NCI-H2227 (cell line): Measurements from ENCODE around the gene RBM8A.
"Not testable (repeated sequence)": the region's sequence is repeated elsewhere in the genome, so short reads cannot be mapped to it uniquely, and the experiment has no call there.

Experiments
- DNase-seq: peaks from one replicate; lab custom pipeline; 2025; ENCODE audit not compliant: unreplicated experiment; lab: John Stamatoyannopoulos, UW

The RBM8A gene

GRCh38 chr1:145956781-145957442 lies 29.6 kb upstream of the RBM8A start:
- no peak for DNase-seq

GRCh38 chr1:145956361-145956760 lies 29.1 kb upstream of the RBM8A start:
- DNase-seq: no peak

GRCh38 chr1:145955436-145955835 lies 28.2 kb upstream of the RBM8A start:
- no peak for DNase-seq

- no peak for DNase-seq
Observed at GRCh38 chr1:145953861-145954260, 26.6 kb upstream of the RBM8A start.

GRCh38 chr1:145952903-145953302 lies 25.6 kb upstream of the RBM8A start:
- DNase-seq: no peak

GRCh38 chr1:145951526-145951925 lies 24.2 kb upstream of the RBM8A start:
- DNase-seq: no peak

- DNase-seq: no peak
Observed at GRCh38 chr1:145949219-145949618, 21.9 kb upstream of the RBM8A start.

- DNase-seq: no peak
Observed at GRCh38 chr1:145947551-145947950, 20.3 kb upstream of the RBM8A start.

GRCh38 chr1:145946477-145946986 lies 19.2 kb upstream of the RBM8A start:
- no peak for DNase-seq

GRCh38 chr1:145944532-145944931 lies 17.2 kb upstream of the RBM8A start:
- no peak for DNase-seq

- no peak for DNase-seq
Observed at GRCh38 chr1:145942871-145943270, 15.6 kb upstream of the RBM8A start.

GRCh38 chr1:145942405-145942804 lies 15.1 kb upstream of the RBM8A start:
- no peak for DNase-seq

GRCh38 chr1:145937436-145937835 lies 10.2 kb upstream of the RBM8A start:
- DNase-seq: no peak

- no peak for DNase-seq
Observed at GRCh38 chr1:145936247-145936646, 9.0 kb upstream of the RBM8A start.

GRCh38 chr1:145935708-145936107 lies 8.4 kb upstream of the RBM8A start:
- no peak for DNase-seq

GRCh38 chr1:145932522-145933009 lies 5.3 kb upstream of the RBM8A start:
- DNase-seq: not testable (repeated sequence)

GRCh38 chr1:145927916-145928643 lies 796 bp upstream of the RBM8A start:
- DNase-seq: no peak

- DNase-seq: no peak
Observed at GRCh38 chr1:145926686-145927062, 610 bp downstream of the RBM8A start.

- no peak for DNase-seq
Observed at GRCh38 chr1:145922266-145922665, 5.0 kb downstream of the RBM8A start.

GRCh38 chr1:145920297-145920696 lies 7.0 kb downstream of the RBM8A start:
- DNase-seq: not testable (repeated sequence)

- DNase-seq: peak; percentile 30
Observed at GRCh38 chr1:145918992-145919939, 8.0 kb downstream of the RBM8A start.
